ENCODE data around the gene JAK3. TPM values are rescaled to one million over a fixed set of nuclear protein-coding genes. Genes with fewer than 3 reads are reported as not detected.

The JAK3 gene
- polyA plus RNA-seq, 1 of the 3 experiments (the other 2 are of a cell fraction), result 1.3 TPM

GRCh38 chr19:17794731-17795494 is 52.9 kb downstream of the JAK3 start, which contains the start of gene B3GNT3:
Gene B3GNT3, plus strand, starts transcription at chr19:17795138. Its CDS starts 12,670 bp downstream, at chr19:17807808.
- 31% methylated on average over 40 of the region's 50 CpGs for WGBS (ENCODE audit: low lambda C conversion rate)
- no peaks in the 10 kb centered on the region for H3K36me3 ChIP-seq (replicated peaks in 1 of 2; ENCODE audit: control insufficient read depth in 1 of 2, insufficient read depth in 2 of 2, low read length in 1 of 2)
- no peaks in the 10 kb centered on the region for H4K20me1 ChIP-seq (ENCODE audit: insufficient read depth)
- ChIA-PET CTCF (interaction anchor here (0.8 to 3.0 kb wide), 6 partner anchors 10 to 91 kb away, joined by 3 to 15 read pairs (median 5); partner anchors contain the start of gene RPL18A), POLR2A (interaction anchor here (1.2 kb wide), 1 partner anchor 65 kb away, joined by 4 read pairs; the partner anchor contains the start of gene RPL18A)
- no peak within 1 kb of the TSS for H3K4me2 ChIP-seq
- no peak for DNase-seq
- H2AFZ ChIP-seq (ENCODE audit: low read depth), result no peak within 1 kb of the TSS
- TF ChIP-seq TEAD4 (IDR thresholded peaks at IDR 0.05; ENCODE audit: borderline replicate concordance, insufficient read depth) (no peak), FOXJ3 (CRISPR knock-in tag; IDR thresholded peaks at IDR 0.05) (no peak), NFIC (IDR thresholded peaks at IDR 0.05; ENCODE audit: borderline replicate concordance) (0 out of 2 replicates have a peak, but pooled peaks have one; percentile 24), MXI1 (IDR thresholded peaks at IDR 0.05; ENCODE audit: low read depth, low read length) (no peak), RXRA (IDR thresholded peaks at IDR 0.05; ENCODE audit: borderline replicate concordance, low read depth) (no peak), RAD21 (IDR thresholded peaks at IDR 0.05; ENCODE audit: low read length) (no peak)
- H3K9me3 ChIP-seq, result no peaks in the 10 kb centered on the region
- H3K27ac ChIP-seq (ENCODE audit: low read depth in 2 of 2, low read length in 1 of 2), result no peak within 1 kb of the TSS
- H3K9ac ChIP-seq, result no peak within 1 kb of the TSS
- peaks cover 13% of the 10 kb centered on the region for H3K27me3 ChIP-seq (ENCODE audit: insufficient read depth)
- no peak within 1 kb of the TSS for H3K4me3 ChIP-seq (ENCODE audit: low read depth in 2 of 2, low read length in 1 of 2)
- no peaks in the 10 kb centered on the region for H3F3A ChIP-seq (replicated peaks; ENCODE audit: insufficient read depth)
- H3K79me2 ChIP-seq (ENCODE audit: insufficient read depth), result no peaks in the 10 kb centered on the region
- no peaks in the 10 kb centered on the region for H3K9me2 ChIP-seq
- peaks cover 5 to 28% of the 10 kb centered on the region in 2 experiments; a peak in 2 of 4 replicates for H3K4me1 ChIP-seq (ENCODE audit: control insufficient read depth in 1 of 2, insufficient read depth in 2 of 2, low read depth in 1 of 2, low read length in 1 of 2)

GRCh38 chr19:17794412-17794730 is 53.4 kb downstream of the JAK3 start:
- no peak overlapping the region for H3K9ac ChIP-seq
- DNase-seq, result no peak
- POLR2A ChIA-PET, result interaction anchor here (1.2 kb wide), 1 partner anchor 65 kb away, joined by 4 read pairs; the partner anchor contains the start of gene RPL18A
- no peaks in the 10 kb centered on the region for H3K79me2 ChIP-seq (ENCODE audit: insufficient read depth)
- H2AFZ ChIP-seq (ENCODE audit: low read depth), result no peak overlapping the region
- H3K9me2 ChIP-seq, result no peaks in the 10 kb centered on the region
- TF ChIP-seq RAD21 (IDR thresholded peaks at IDR 0.05; ENCODE audit: low read length) (0 out of 2 replicates have a peak, but pooled peaks have one; percentile 8), POLR2AphosphoS5 (IDR thresholded peaks at IDR 0.05; ENCODE audit: low read depth, low read length) (no peak)
- peaks cover 5 to 28% of the 10 kb centered on the region in 2 experiments; a peak in 2 of 4 replicates for H3K4me1 ChIP-seq (ENCODE audit: control insufficient read depth in 1 of 2, insufficient read depth in 2 of 2, low read depth in 1 of 2, low read length in 1 of 2)
- H3K36me3 ChIP-seq (replicated peaks in 1 of 2; ENCODE audit: control insufficient read depth in 1 of 2, insufficient read depth in 2 of 2, low read length in 1 of 2), result no peaks in the 10 kb centered on the region
- H3F3A ChIP-seq (replicated peaks; ENCODE audit: insufficient read depth), result no peaks in the 10 kb centered on the region
- H3K4me3 ChIP-seq (ENCODE audit: low read depth in 2 of 2, low read length in 1 of 2), result no peak overlapping the region
- H3K9me3 ChIP-seq, result no peaks in the 10 kb centered on the region
- H4K20me1 ChIP-seq (ENCODE audit: insufficient read depth), result no peaks in the 10 kb centered on the region
- H3K27ac ChIP-seq (ENCODE audit: low read depth in 2 of 2, low read length in 1 of 2), result no peak overlapping the region
- peaks cover 13% of the 10 kb centered on the region for H3K27me3 ChIP-seq (ENCODE audit: insufficient read depth)
- CTCF ChIA-PET, result interaction anchor here (0.8 to 3.0 kb wide), 6 partner anchors 9 to 90 kb away, joined by 3 to 15 read pairs (median 4); partner anchors contain the start of gene RPL18A
- 66% methylated on average over 6 of the region's 9 CpGs for WGBS (ENCODE audit: low lambda C conversion rate)
- H3K4me2 ChIP-seq, result no peak overlapping the region

- Histone ChIP-seq H3K9me2 (no peaks in the 10 kb centered on the region), H3K9ac (no peak overlapping the region), H3K9me3 (no peaks in the 10 kb centered on the region), H3K79me2 (ENCODE audit: insufficient read depth) (no peaks in the 10 kb centered on the region), H3K36me3 (replicated peaks in 1 of 2; ENCODE audit: control insufficient read depth in 1 of 2, insufficient read depth in 2 of 2, low read length in 1 of 2) (no peaks in the 10 kb centered on the region), H2AFZ (ENCODE audit: low read depth) (no peak overlapping the region), H3K4me1 (ENCODE audit: control insufficient read depth in 1 of 2, insufficient read depth in 2 of 2, low read depth in 1 of 2, low read length in 1 of 2) (peaks cover 0 to 18% of the 10 kb centered on the region in 2 experiments; a peak in 1 of 4 replicates), H3K4me3 (ENCODE audit: low read depth in 2 of 2, low read length in 1 of 2) (no peak overlapping the region), H3K4me2 (no peak overlapping the region), H4K20me1 (ENCODE audit: insufficient read depth) (no peaks in the 10 kb centered on the region), H3K27ac (ENCODE audit: low read depth in 2 of 2, low read length in 1 of 2) (no peak overlapping the region), H3K27me3 (ENCODE audit: insufficient read depth) (peaks cover 13% of the 10 kb centered on the region), H3F3A (replicated peaks; ENCODE audit: insufficient read depth) (no peaks in the 10 kb centered on the region)
- DNase-seq, result no peak
- CTCF ChIA-PET, result interaction anchor here (0.6 to 1.9 kb wide), 4 partner anchors 52 to 69 kb away, joined by 3 to 12 read pairs (median 4); partner anchors contain the start of gene RPL18A
- POLR2A ChIA-PET, result interaction anchor here (1.4 kb wide), 1 partner anchor 8 kb away, joined by 3 read pairs; no protein-coding TSS in a partner anchor
- WGBS (ENCODE audit: low lambda C conversion rate), result 53% methylated on average over 6 of the region's 6 CpGs
- TF ChIP-seq TAF1 (IDR thresholded peaks at IDR 0.05; ENCODE audit: borderline replicate concordance, low read depth, low read length) (no peak), PBX3 (IDR thresholded peaks at IDR 0.05) (no peak), GATA2 (CRISPR knock-in tag; IDR thresholded peaks at IDR 0.05) (no peak), MXI1 (IDR thresholded peaks at IDR 0.05; ENCODE audit: low read depth, low read length) (no peak), YY1 (IDR thresholded peaks at IDR 0.05; ENCODE audit: low read depth) (no peak), MAX (IDR thresholded peaks at IDR 0.05; ENCODE audit: low read depth) (no peak), CHD2 (IDR thresholded peaks at IDR 0.05; ENCODE audit: low read length, partially characterized antibody) (no peak), RXRA (IDR thresholded peaks at IDR 0.05; ENCODE audit: borderline replicate concordance, low read depth) (no peak), MEF2A (IDR thresholded peaks at IDR 0.05; ENCODE audit: borderline replicate concordance, low read depth) (no peak), FOSL2 (IDR thresholded peaks at IDR 0.05; ENCODE audit: borderline replicate concordance, low read depth) (no peak), CTCF (IDR thresholded peaks at IDR 0.05) (no peak)
Measured at GRCh38 chr19:17790059-17790780, 57.6 kb downstream of the JAK3 start.

Data from SK-N-SH (cell line).